Ishikawa (cell line): ENCODE results near the gene OR4C6.

ENCODE experiments used
- CEBPB ChIP-seq: IDR thresholded peaks from 2 replicates; pipeline ENCODE4 v1.6.1; 2012
- CREB1 ChIP-seq: IDR thresholded peaks from 2 replicates; pipeline ENCODE4 v1.6.1; 2012; ENCODE audit warnings: low read depth
- EGR1 ChIP-seq: IDR thresholded peaks from 2 replicates; pipeline ENCODE4 v1.6.1; 2012
- EP300 ChIP-seq: IDR thresholded peaks from 2 replicates; pipeline ENCODE4 v1.6.1; 2012; ENCODE audit warnings: borderline replicate concordance
- FOXM1 ChIP-seq: IDR thresholded peaks from 2 replicates; pipeline ENCODE4 v1.6.1; 2012; ENCODE audit warnings: low read depth, borderline replicate concordance
- NFIC ChIP-seq: IDR thresholded peaks from 2 replicates; pipeline ENCODE4 v1.6.1; 2012
- RAD21 ChIP-seq: IDR thresholded peaks from 2 replicates; pipeline ENCODE4 v1.6.1; 2012; ENCODE audit warnings: low read depth
- TAF1 ChIP-seq: IDR thresholded peaks from 2 replicates; pipeline ENCODE4 v1.6.1; 2012; ENCODE audit warnings: low read depth, mild to moderate bottlenecking
- TCF12 ChIP-seq: IDR thresholded peaks from 2 replicates; pipeline ENCODE4 v1.6.1; 2012; ENCODE audit warnings: low read depth
- TEAD4 ChIP-seq: IDR thresholded peaks from 2 replicates; pipeline ENCODE4 v1.6.1; 2012
- YY1 ChIP-seq: IDR thresholded peaks from 2 replicates; pipeline ENCODE4 v1.6.1; 2012; ENCODE audit warnings: low read depth
- ZBTB7A ChIP-seq: IDR thresholded peaks from 2 replicates; pipeline ENCODE4 v1.6.1; 2012; ENCODE audit warnings: low read depth
- TF ChIP-seq, protein P1 (sequence below): IDR thresholded peaks from 2 replicates; pipeline ENCODE4 v1.6.1; 2012
- TF ChIP-seq, protein P2 (sequence below): IDR thresholded peaks from 2 replicates; pipeline ENCODE4 v1.6.1; 2012
- TF ChIP-seq, protein P3 (sequence below): IDR thresholded peaks from 2 replicates; pipeline ENCODE4 v1.6.1; 2012; ENCODE audit warnings: low read depth, mild to moderate bottlenecking

OR4C6 gene

DNA sequence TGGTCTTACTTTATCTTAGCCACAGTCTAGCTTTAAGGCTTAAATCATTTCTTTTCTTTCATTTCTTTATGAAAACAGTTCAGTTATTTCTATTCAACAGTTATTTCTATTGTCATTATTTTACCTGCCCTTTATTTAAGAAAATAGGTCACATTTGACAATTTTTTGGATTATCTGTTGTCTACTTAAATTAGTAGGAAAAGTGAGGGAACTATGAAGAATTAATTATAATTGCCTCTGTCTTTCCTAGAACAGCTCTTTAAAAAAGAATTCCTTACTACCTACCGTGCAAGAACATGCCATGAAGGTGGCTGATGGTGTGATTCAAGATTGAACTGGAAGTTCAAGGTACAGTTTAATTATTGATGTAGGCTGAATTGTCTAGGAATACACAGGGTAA lies at the start of gene OR4C6:
TSS of gene OR4C6 (plus strand) at position 301 of the 400 bp plus-strand sequence. CDS start 2,966 bp downstream, outside the sequence.
- no peak for TF ChIP-seq NFIC
- TF ChIP-seq, protein P1, sequence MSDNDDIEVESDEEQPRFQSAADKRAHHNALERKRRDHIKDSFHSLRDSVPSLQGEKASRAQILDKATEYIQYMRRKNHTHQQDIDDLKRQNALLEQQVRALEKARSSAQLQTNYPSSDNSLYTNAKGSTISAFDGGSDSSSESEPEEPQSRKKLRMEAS, result no peak
- TF ChIP-seq TAF1, result no peak
- TF ChIP-seq TEAD4, result no peak
- no peak for TF ChIP-seq FOXM1
- no peak for TF ChIP-seq YY1
- no peak for TF ChIP-seq EGR1
- TF ChIP-seq CEBPB, result no peak
- TF ChIP-seq, protein P2, sequence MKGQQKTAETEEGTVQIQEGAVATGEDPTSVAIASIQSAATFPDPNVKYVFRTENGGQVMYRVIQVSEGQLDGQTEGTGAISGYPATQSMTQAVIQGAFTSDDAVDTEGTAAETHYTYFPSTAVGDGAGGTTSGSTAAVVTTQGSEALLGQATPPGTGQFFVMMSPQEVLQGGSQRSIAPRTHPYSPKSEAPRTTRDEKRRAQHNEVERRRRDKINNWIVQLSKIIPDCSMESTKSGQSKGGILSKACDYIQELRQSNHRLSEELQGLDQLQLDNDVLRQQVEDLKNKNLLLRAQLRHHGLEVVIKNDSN, result no peak
- TF ChIP-seq CREB1, result no peak
- TF ChIP-seq RAD21, result no peak
- TF ChIP-seq TCF12, result no peak
- TF ChIP-seq ZBTB7A, result no peak
- no peak for TF ChIP-seq EP300
- TF ChIP-seq, protein P3, sequence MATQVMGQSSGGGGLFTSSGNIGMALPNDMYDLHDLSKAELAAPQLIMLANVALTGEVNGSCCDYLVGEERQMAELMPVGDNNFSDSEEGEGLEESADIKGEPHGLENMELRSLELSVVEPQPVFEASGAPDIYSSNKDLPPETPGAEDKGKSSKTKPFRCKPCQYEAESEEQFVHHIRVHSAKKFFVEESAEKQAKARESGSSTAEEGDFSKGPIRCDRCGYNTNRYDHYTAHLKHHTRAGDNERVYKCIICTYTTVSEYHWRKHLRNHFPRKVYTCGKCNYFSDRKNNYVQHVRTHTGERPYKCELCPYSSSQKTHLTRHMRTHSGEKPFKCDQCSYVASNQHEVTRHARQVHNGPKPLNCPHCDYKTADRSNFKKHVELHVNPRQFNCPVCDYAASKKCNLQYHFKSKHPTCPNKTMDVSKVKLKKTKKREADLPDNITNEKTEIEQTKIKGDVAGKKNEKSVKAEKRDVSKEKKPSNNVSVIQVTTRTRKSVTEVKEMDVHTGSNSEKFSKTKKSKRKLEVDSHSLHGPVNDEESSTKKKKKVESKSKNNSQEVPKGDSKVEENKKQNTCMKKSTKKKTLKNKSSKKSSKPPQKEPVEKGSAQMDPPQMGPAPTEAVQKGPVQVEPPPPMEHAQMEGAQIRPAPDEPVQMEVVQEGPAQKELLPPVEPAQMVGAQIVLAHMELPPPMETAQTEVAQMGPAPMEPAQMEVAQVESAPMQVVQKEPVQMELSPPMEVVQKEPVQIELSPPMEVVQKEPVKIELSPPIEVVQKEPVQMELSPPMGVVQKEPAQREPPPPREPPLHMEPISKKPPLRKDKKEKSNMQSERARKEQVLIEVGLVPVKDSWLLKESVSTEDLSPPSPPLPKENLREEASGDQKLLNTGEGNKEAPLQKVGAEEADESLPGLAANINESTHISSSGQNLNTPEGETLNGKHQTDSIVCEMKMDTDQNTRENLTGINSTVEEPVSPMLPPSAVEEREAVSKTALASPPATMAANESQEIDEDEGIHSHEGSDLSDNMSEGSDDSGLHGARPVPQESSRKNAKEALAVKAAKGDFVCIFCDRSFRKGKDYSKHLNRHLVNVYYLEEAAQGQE, result no peak

DNA sequence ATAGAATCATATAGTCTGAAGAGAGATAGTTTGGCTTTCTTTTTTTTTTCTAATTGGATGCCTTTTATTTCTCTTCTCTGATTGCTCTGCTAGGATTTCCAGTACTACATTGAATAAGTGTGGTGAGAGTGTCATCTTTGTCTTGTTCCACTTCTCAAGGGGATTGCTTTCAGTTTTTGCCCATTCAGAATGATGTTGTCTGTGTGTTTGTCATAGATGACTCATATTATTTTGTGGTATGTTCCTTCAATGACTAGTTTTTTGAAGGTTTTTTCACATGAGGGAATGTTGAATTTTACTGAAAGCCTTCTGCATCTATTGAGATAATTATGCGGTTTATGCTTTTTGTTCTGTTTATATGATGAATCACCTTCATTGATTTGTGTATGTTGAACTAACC lies 37.5 kb upstream of the OR4C6 start:
- TF ChIP-seq TCF12 (no peak), RAD21 (no peak), CEBPB (no peak), EP300 (no peak), FOXM1 (no peak), TEAD4 (no peak), NFIC (no peak), YY1 (no peak), ZBTB7A (no peak), CREB1 (no peak), EGR1 (no peak), TAF1 (no peak)
- TF ChIP-seq, protein P1, result no peak
- TF ChIP-seq, protein P2, result no peak
- TF ChIP-seq, protein P3, result no peak

DNA sequence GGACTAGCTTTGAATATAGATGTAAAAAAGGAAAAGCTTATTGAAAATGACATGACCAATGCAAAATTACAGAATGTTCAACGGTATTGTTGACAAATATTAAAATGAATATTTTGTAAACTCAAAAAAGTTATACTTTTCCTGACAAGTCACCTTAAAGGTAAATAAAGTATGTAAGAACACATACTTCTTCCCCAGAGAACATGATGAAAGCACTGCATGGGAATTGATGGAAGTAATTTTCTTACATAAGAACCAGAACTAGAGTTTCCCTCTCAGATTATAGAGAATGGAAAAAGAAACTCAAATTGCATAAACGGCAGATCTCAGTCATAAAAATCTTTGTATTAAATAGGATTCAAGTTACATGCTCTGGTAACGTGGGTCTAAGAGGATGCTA lies 27.2 kb upstream of the OR4C6 start, which contains the start of gene OR4P4:
TSS of gene OR4P4 (plus strand) at position 301 of the 400 bp plus-strand sequence.
- TF ChIP-seq, protein P2, result no peak
- TF ChIP-seq CEBPB, result no peak
- no peak for TF ChIP-seq TCF12
- TF ChIP-seq TEAD4, result no peak
- TF ChIP-seq RAD21, result no peak
- TF ChIP-seq YY1, result no peak
- TF ChIP-seq FOXM1, result no peak
- TF ChIP-seq, protein P1, result no peak
- TF ChIP-seq ZBTB7A, result no peak
- TF ChIP-seq, protein P3, result no peak
- TF ChIP-seq EP300, result no peak
- TF ChIP-seq CREB1, result no peak
- no peak for TF ChIP-seq EGR1
- no peak for TF ChIP-seq TAF1
- TF ChIP-seq NFIC, result no peak

DNA sequence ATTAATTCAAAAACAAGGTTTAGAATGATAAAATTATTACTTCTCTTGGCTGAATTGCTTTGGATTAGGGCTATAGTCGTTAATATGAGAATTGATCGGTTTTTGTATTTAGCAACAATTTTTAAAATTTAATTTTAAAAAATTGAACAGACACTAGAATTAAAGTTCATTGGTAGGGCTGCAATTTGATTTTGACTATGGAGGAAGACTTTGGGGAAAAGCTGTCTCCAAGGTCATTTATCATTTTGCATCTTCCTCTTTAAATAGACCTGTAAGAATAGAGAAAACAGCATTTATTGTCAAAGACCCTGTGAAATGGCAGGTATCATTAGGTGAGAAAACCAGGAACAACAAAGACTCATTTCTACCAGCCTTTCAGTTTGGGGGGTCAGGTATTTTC lies 14.0 kb upstream of the OR4C6 start, which contains the start of gene OR4S2:
TSS of gene OR4S2 (plus strand) at position 301 of the 400 bp plus-strand sequence. CDS start 2,577 bp downstream, outside the sequence.
- TF ChIP-seq CREB1 (no peak), TEAD4 (no peak)
